Stomach (tissue), 4 donors: ENCODE measurements around the gene FBXL14.

Source experiments
- CTCF ChIP-seq, 7 experiments: fragments of 450-650 bp in 4 of 7; fragments of 200-600 bp in 3 of 7; sonication (generic) in 3 of 7; IDR thresholded peaks; one replicate each; pipeline ENCODE4 v1.5.1; 2016 to 2019; ENCODE audit warnings: antibody characterized with exemption in 7 of 7, control low read depth in 2 of 7, mild to moderate bottlenecking in 1 of 7
- POLR2A ChIP-seq, 4 donors: fragments of 450-650 bp; IDR thresholded peaks; one replicate each; pipeline ENCODE4 v1.6.1; 2016; ENCODE audit warnings: antibody characterized with exemption in 4 of 4, control low read depth in 2 of 4, mild to moderate bottlenecking in 1 of 4, moderate library complexity in 1 of 4
- POLR2AphosphoS5 ChIP-seq, 3 donors: sonication (generic); formaldehyde crosslinking; IDR thresholded peaks; one replicate each; pipeline ENCODE4 v1.6.1; 2016; ENCODE audit warnings: antibody characterized with exemption in 3 of 3

- TF ChIP-seq POLR2A (IDR thresholded peaks at IDR 0.05) (no peak), CTCF (IDR thresholded peaks at IDR 0.05) (no peak), POLR2AphosphoS5 (IDR thresholded peaks at IDR 0.05) (no peak)
Measured at GRCh38 chr12:1607940-1608712, 13.7 kb upstream of the FBXL14 start.
